Stimulated activated CD8-positive, alpha-beta memory T cell treated with anti-CD3 and anti-CD28 coated beads, Interleukin-7, amount 100 ng/mL, for 24 hours (primary cell): ENCODE results near the gene SPACA6.
"Not testable (repeated sequence)": the region's sequence is repeated elsewhere in the genome, so short reads cannot be mapped to it uniquely, and the experiment has no call there.

Experiments used
- DNase-seq: peaks from one replicate; pipeline ENCODE4 v3.0.0-alpha.2; 2020; ENCODE audit warnings: low read depth

The SPACA6 gene, protein sequence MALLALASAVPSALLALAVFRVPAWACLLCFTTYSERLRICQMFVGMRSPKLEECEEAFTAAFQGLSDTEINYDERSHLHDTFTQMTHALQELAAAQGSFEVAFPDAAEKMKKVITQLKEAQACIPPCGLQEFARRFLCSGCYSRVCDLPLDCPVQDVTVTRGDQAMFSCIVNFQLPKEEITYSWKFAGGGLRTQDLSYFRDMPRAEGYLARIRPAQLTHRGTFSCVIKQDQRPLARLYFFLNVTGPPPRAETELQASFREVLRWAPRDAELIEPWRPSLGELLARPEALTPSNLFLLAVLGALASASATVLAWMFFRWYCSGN

DNA sequence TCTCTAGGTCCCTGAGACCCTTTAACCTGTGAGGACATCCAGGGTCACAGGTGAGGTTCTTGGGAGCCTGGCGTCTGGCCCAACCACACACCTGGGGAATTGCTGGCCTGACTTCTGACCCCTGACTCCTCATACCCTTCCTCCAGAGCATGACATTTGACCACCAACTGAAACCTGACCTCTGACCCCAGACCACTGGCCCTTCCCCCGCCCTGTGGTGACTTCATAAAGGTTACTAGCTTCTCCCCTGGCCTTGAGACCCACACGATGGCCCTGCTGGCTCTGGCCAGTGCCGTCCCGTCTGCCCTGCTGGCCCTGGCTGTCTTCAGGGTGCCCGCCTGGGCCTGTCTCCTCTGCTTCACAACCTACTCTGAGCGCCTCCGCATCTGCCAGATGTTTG is at the start of gene SPACA6:
Gene SPACA6, plus strand, starts transcription at position 71 of the 400 bp plus-strand sequence. Its CDS starts 197 bp downstream, at position 268.
- DNase-seq = no peak

DNA sequence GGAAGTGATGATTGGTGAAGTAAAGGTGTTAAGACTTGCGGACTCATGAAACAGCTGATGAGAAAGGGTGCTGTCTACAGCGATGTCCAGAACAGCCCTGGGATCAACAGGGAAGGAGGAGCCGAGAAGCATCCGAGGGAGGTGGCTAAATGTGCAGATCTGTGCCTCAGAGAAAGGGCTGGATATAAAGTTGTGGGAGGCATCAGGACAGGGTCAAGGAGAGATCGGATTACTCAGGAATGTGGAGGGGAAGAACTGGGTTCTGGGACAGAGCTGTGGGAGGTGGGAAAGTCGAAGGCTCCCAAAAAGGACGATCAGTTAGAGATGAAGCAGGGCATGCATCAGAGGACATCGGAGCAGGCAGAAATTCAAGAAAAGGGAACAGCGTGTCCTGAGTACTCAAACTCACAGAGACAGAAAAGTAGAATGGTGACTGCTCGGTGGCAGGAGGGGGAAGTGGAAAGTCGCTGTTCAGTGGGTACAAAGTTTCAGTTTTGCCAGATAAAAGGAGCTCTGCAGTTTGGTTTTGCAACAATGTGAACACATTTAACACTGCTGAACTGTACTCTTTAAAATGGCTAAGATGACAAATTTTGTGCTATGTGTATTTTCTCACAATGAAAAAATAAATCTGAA is 48.4 kb upstream of the SPACA6 start:
- no peak for DNase-seq

DNA sequence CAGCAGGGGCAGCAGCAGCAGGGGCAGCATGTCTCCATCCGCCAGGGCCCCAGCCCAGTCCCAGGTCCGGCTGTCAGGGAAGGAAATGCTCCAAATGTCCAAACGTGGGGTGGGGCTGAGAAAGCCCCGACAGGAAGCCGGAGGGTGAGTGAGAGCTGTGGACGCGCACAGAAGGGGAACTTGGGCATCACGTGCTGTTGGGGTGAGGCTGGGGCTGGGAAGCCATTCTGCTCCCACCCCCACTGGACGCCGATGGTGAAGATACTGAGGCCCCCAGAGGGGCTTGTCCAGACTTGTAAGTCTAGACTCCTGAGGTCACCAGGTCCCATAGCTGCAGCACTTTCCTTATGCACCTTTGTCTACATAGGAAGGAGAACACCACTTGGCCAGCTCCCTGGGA is 46.4 kb upstream of the SPACA6 start, which contains the start of gene SIGLEC14:
Gene SIGLEC14, minus strand, starts transcription at position 96 of the 400 bp plus-strand sequence. Its CDS starts 66 bp downstream, at position 30.
- not testable (repeated sequence) for DNase-seq

DNA sequence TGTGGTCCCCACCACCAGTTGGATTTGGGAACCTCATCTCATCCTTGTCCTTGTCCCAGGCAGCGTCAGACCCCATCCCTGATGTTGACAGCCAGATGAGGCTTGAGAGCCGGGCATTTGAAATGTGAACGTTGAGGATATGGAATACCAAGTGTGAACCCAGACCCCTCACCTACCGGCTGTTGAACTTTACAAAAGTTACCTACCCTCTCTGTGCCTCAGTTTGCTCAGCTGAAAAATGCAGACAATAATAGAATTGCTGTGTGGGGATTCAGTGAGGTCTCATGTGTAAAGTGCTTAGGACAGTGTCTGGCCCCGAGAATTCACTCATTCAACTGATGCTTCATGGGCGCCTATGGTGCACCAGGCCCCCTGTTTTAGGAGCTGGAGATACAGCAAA is 45.8 kb upstream of the SPACA6 start:
- no peak for DNase-seq

DNA sequence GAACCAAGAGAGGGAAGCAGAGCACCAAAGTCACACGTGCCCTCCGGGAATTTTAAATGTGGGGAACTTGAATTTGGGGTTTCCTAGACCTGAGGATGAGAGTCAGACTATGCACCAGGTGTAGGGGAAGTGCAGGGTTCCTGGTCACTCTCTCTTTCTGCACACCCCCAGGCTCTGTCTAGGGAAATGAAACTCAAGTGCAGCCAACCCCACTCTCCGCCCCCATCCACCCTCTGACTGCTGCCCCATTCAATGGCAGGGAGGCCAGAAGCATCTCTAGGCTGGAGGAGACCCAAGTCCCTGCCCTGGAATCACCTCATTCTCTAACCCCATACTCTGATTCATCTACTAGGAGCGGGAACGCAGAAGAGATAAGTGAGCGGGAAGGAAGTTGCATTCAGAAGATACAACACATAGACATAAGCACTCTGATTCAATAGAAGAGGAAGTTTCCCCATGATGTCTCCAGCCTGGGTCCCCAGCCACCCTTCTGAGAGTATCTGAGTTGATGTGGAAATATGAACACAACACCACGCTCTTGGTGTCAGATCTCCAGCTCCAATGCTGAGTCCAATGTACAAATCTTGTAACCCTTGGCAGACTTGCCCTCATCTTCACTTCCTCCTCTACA is 41.8 kb upstream of the SPACA6 start:
- no peak for DNase-seq

DNA sequence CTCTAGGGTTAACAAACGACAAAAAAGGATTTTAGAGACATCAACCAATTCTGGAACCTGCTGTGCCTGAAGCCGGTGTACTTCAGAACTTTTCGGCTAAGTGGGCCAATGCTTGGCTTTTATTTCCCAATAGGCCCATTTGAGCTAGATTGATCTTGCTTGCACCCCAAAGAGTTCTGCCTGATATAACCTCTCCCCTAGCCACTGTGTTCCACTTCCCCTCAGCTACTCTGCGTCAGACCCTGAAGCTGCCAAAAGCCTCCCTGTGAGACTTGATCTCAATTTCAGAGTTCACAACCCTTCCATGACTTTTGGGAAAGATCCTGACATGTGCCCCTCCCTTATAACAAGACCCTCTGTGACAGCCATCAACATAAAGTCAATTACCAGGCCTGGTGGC is 40.9 kb upstream of the SPACA6 start:
- no peak for DNase-seq

DNA sequence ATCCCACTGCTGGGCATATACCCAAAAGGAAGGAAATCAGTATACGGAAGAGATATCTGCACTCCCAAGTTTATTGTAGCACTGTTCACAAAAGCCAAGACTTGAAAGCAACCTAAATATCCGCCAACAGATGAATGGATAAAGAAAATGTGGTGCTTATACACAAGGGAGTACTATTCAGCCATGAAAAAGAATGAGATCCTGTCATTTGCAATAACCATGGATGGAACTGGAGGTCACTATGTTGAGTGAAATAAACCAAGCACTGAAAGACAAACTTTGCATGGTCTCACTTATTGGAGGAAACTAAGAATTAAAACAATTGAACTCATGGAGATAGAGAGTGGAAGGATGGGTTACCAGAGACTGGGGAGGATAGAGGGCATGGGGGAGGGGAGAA is 40.0 kb upstream of the SPACA6 start:
- no peak for DNase-seq

DNA sequence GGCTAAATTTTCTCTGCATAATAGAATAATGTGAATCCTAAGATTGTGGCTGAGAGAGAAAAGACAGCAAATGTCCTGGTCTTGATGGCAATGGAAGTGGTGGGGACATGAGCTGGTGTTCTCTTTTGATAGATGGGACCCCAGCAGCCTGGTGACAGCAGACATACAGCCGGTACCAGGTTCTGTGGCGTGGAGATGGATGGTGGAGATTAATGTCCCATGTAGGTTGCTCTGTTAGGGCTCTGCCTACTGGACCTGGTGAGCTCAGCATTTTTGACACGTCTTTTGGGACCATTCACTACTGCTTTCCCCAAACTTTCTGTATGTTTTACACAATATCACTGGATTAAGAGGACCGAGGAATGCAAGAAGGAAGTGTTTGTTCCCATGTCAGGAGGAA is 38.3 kb upstream of the SPACA6 start:
- DNase-seq = no peak

DNA sequence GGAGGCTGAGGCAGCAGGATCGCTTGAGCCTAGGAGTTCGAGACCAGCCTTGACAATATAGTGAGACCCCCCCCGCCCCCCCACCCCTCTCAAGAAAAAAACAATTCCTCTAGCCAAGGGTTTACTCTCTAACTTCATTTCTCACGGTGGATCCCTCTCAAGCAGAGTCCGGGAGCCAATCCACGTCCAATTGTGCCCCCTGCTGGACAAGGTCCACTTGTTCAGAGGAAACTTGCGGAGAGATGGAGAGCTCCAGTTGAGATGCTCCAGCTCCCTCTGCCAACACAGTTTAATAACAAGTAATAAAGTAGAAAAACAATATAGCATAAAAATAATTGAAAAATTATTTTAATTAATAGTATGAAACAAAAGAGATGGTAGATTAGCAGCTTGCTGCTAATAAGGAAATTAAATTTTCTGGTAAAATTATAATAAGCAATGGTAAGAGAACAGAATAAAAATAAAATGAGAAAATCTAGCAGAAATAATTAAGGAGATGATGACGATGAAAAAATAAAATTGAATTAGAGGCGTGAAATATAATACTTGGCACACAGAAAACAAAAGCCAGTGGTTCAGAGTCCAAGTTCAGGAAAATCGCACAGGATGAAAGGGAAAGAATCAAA is 32.0 kb upstream of the SPACA6 start:
- peak; percentile 21 for DNase-seq

DNA sequence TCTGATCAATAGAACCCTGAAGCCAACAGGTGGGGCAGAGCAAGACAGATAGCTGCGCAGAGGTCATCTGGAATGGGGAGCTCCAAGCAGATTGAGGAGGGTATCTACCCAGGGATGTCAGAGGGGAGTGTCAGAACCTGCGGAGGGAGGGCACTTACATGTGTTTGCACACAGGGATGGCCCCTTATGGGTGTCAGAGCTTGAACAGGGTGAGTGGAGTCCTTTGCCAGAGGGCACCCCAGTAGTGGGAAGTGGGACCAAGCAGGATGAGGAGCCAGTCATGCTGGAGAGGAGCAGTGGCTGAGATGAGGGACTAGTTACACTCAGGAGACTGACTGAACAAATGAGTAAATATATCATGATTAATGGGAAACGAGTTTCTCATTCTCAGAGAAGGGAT is 29.5 kb upstream of the SPACA6 start:
- DNase-seq = no peak

DNA sequence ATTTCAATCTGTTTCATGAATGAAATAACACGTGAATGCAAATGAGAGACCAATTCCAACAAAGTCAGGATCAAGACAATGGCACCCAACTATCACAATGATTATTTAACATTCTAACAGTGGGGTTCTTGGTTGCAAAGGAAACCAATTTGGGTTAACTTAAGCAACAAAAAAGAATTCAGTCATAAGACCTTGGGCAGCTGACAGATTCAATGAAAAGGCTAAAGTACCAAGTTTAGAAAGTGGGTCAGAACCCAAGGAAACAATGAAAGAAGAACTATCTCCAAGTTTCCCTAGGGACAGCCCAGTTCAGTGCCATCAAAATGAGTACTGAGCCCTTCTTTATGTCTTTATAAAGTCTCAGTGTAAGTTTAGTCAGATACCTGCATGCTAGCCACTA is 29.0 kb upstream of the SPACA6 start:
- no peak for DNase-seq

DNA sequence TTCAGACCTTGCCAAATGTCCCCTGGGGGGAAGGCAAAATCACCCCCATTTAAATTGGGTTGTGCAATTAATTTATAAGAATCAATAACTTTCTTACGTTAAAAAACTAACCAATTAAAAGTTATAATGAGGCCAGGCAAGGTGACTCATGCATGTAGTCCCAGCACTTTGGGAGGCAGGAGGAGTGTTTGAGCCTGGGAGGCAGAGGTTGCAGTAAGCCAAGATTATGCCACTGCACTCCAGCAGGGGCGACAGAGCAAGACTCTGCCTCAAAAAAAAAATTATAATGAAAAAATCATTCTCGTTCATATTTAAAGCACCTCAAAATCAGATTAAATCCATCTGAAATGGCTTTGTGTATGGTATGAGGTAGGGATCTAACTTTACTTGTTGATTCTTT is 28.1 kb upstream of the SPACA6 start:
- no peak for DNase-seq

DNA sequence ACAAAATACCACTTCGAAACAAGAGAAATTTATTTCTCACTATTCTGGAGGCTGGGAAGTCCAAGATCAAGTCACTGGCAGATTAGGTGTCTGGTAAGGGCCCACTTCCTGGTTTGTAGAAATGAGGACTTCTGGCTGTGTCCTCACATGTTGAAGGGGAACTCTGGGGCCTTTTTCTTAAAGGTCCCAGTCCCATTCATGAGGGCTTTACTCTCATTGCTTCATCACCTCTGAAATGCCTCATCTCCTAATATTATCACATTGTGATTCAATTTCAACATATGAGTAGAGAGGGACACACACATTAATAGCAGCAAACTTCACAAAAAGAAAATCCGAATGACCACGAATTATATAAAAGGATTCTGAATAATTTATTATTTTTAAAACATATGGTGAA is 24.9 kb upstream of the SPACA6 start:
- DNase-seq = no peak

DNA sequence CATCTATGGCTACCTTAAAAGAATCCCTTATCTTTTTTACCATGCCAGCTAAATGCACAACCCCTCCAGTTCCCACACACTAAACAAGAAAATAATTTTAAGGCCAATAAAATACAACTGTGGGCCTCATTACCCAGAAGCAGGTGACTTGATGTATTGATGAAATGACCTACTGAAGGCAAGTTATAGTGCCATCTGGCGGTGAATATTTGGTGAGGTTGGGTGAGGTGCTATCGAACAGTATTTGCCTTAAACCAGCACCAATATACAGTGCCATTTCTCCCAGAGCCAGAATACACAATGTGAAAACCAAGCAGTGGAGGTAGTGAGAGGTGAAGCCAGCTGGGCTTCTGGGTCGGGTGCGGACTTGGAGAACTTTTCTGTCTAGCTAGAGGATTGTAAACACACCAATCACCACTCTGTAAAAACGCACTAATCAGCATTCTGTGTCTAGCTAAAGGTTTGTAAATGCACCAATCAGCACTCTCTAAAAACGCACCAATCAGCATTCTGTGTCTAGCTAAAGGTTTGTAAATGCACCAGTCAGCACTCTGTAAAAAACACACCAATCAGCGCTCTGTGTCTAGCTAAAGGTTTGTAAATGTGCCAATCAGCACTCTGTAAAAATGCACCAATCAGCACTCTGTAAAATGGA is 17.1 kb upstream of the SPACA6 start:
- DNase-seq = not testable (repeated sequence)

DNA sequence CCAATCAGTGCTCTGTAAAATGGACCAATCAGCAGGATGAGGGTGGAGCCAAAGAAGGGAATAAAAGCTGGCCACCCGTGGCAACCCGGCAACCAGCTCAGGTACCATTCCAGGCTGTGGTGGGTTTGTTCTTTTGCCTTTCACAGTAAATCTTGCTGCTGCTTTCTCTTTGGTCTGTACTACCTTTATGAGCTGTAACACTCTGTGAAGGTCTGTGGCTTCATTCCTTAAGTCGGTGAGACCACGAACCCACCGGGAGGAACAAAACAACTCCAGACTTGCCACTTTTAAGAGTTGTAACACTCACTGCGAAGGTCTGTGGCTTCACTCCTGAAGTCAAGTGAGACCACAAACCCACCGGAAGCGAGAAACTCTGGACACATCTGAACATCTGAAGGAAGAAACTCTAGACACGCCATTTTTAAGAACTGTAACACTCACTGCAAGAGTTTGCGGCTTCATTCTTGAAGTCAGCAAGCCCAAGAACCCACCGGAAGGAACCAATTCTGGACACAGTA is 16.5 kb upstream of the SPACA6 start:
- no peak for DNase-seq

DNA sequence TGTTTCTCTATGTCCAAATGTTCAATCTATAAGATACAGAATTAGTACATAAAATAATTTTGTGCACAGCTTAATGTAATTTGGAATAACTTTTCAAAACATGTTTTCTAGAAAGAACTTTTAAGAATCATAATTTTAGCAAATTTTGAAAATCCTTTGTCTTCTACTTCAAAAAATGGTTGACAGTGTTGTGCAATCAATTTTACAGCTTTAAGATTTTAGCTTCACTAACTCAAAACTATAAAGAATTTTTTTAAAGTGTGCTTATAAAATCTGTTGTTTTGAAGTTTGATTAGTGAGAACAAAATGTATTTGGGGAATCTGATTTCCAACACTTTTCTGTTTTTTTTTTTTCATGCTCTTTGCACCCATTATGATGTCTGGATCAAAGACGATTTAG is 12.7 kb upstream of the SPACA6 start:
- DNase-seq = no peak

DNA sequence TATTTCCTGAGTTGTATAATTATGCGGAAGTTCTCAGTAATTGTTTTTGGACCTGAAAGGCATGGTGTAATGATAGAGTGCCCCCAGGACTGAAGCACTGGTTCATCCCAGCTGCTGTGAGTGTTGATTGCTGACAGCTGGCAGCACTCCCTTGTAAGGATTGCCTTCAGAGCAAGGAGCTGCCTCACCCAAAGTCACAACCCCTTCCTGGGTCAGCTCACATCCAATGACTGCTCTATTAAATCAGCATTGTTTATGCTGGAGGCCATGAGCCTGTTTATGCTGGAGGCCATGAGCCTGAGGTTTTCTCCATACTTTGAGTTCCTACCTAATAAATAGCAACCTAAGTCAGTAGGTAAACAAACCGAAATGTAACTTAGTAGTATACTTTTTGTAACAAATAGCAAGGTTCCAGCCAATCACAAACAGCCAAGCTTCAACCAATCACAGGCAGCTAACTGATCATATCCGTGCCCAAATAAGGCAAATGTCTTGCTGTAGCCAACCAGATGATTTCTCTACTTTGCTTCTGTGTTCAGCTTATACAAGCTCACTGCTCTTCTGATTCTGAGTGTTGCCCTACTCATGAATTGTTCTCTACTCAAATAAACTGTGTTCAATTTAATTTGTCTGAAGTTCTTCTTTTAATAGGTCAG is 11.7 kb upstream of the SPACA6 start:
- no peak for DNase-seq

DNA sequence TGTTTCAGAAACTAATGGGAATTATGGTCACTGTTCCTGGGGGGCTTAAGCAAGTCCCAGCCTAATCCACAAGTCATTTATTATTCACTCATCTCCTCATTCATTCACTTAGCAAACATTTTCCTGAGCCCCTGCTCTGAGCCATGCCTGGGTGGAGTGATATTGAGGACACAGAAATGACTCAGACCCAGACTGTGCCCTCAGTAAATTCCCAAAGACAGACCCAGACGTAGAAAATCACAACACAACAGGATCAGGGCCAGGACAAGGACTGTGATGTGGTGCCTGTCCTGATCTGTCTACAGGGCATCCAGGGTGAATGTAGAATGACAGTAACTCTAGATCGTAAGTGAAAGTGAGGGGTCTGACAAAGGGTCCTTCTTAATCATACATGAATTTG is 7.0 kb upstream of the SPACA6 start:
- no peak for DNase-seq

DNA sequence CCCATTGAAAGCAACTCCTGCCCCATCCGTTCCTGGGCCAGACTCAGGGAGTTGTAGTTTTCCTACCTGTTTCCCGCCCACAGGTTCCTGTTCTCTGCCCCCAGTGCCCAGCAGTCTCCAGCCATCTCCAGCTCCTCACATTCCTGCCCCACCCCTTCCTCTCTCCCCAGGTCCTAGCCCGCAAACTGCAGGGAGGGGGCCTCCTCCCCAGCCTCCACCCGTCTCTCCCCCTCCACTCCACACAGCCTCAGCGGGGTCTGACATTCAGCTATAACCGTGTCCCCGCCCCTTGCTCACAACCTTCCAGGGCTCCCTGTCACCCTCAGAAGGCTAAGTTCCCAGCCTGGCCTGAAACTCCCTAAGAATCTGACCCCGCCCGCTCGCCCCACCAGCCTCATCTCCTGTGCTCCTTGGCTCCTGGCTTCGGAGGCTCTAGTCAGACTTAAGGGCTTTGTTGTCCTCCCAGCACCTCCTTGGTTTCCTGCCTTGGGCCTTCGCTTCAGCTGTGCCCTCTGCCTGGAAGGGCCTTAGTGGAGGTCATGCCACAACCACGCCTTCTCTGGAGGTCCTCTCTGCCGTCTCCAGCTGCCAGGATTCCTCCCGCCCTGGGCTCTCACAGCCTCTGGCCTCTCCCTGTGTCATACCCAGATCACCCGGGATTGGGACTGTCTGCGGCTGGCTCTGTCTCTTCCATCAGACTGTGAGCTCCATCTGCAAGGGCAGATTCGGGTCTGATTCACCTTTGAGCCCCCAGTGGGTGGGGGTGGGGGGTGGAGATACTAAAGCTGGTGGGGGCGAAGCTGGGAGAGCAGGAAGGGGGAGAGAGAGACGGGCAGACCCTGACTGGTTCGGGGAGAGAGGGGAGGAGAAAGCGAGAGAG is 5.1 kb upstream of the SPACA6 start:
- no peak for DNase-seq
